IMR-90 (cell line): Measurements from ENCODE around the gene UNC13C. TPM values are rescaled to one million over a fixed set of nuclear protein-coding genes. Genes with fewer than 3 reads are reported as not detected.

Experiments
- ATAC-seq: fragments of 200-7000 bp; cut with Tn5 transposase; 2 replicates; pipeline ENCODE4 v1.9.1; 2020; ENCODE audit warnings: low read depth, mild to moderate bottlenecking, moderate library complexity
- BruUV-seq: library from RNA; stranded (reverse); fragments of 400-500 nt; replicated peaks from 2 replicates; lab custom pipeline; 2021; lab: Mats Ljungman, UMichigan
- CTCF ChIA-PET: fragments of 300-600 bp; formaldehyde crosslinking; extraction: SDS; loops from one replicate; lab custom pipeline; 2021; ENCODE audit warnings: antibody characterized with exemption; lab: Yijun Ruan, JAX
- POLR2A ChIA-PET: fragments of 300-600 bp; sonication (Branson Sonifier 250); formaldehyde crosslinking; loops from one replicate; lab custom pipeline; 2022; ENCODE audit warnings: antibody characterized with exemption; ENCODE audit not compliant: unreplicated experiment; lab: Charles Lee
- DNase-seq: peaks from one replicate; pipeline ENCODE4 v3.0.0; 2013
- H2AFZ ChIP-seq: replicated peaks from 2 replicates; pipeline ENCODE3; 2013; ENCODE audit warnings: low read length, mild to moderate bottlenecking; ENCODE audit not compliant: poor library complexity
- H2AK5ac ChIP-seq: 2 replicates; pipeline ENCODE4 v1.6.1; 2013; ENCODE audit warnings: low read depth, low read length, inconsistent platforms
- H2AK9ac ChIP-seq: replicated peaks from 2 replicates; pipeline ENCODE3; 2013; ENCODE audit warnings: mild to moderate bottlenecking, low read depth, low read length, moderate library complexity; ENCODE audit not compliant: poor library complexity
- H2BK120ac ChIP-seq: 2 replicates; pipeline ENCODE4 v1.6.1; 2013; ENCODE audit warnings: low read depth, low read length, inconsistent platforms
- H2BK15ac ChIP-seq: 3 replicates; pipeline ENCODE4 v1.6.1; 2013; ENCODE audit warnings: low read depth, low read length, inconsistent platforms
- H2BK20ac ChIP-seq: 2 replicates; pipeline ENCODE4 v1.6.1; 2013; ENCODE audit warnings: low read depth, mild to moderate bottlenecking, inconsistent platforms, low read length, moderate library complexity
- H2BK5ac ChIP-seq: 2 replicates; pipeline ENCODE4 v1.6.1; 2013; ENCODE audit warnings: mild to moderate bottlenecking, low read depth, low read length, inconsistent platforms; ENCODE audit not compliant: poor library complexity, severe bottlenecking
- H3K14ac ChIP-seq: replicated peaks from 2 replicates; pipeline ENCODE4 v1.6.1; 2013; ENCODE audit warnings: low read depth, low read length, inconsistent platforms
- H3K18ac ChIP-seq: 2 replicates; pipeline ENCODE4 v1.6.1; 2013; ENCODE audit warnings: low read depth, low read length, control low read depth
- H3K23ac ChIP-seq: 2 replicates; pipeline ENCODE4 v1.6.1; 2013; ENCODE audit warnings: low read depth, low read length, inconsistent platforms
- H3K27ac ChIP-seq: 2 replicates; pipeline ENCODE4 v1.5.1; 2013; ENCODE audit warnings: mild to moderate bottlenecking, control low read depth, low read length; ENCODE audit not compliant: insufficient read depth
- H3K27me3 ChIP-seq: 2 replicates; pipeline ENCODE4 v1.6.1; 2013; ENCODE audit warnings: low read length; ENCODE audit not compliant: control insufficient read depth, insufficient read depth
- H3K36me3 ChIP-seq: 2 replicates; pipeline ENCODE4 v1.6.1; 2013; ENCODE audit warnings: low read length, mixed read lengths; ENCODE audit not compliant: control insufficient read depth, insufficient read depth
- H3K4ac ChIP-seq: 2 replicates; pipeline ENCODE4 v1.6.1; 2013; ENCODE audit warnings: low read depth, low read length, inconsistent platforms
- H3K4me1 ChIP-seq: 2 replicates; pipeline ENCODE4 v1.6.1; 2013; ENCODE audit warnings: low read length, mixed read lengths; ENCODE audit not compliant: control insufficient read depth, insufficient read depth
- H3K4me2 ChIP-seq: 2 replicates; pipeline ENCODE4 v1.6.1; 2013; ENCODE audit warnings: low read depth, mild to moderate bottlenecking, control low read depth, low read length, moderate library complexity
- H3K4me3 ChIP-seq: 2 replicates; pipeline ENCODE4 v1.5.1; 2013; ENCODE audit warnings: low read depth, mild to moderate bottlenecking, control low read depth, low read length, moderate library complexity; ENCODE audit not compliant: insufficient read depth
- H3K56ac ChIP-seq: 2 replicates; pipeline ENCODE4 v1.6.1; 2013; ENCODE audit warnings: low read length, inconsistent platforms; ENCODE audit not compliant: insufficient read depth; ENCODE audit errors: extremely low read depth
- H3K79me1 ChIP-seq, 2 experiments: 2 replicates each; pipeline ENCODE4 v1.6.1; 2013; ENCODE audit warnings: low read length in 2 of 2, inconsistent platforms in 1 of 2, low read depth in 1 of 2
- H3K9ac ChIP-seq: 2 replicates; pipeline ENCODE4 v1.6.1; 2013; ENCODE audit warnings: low read depth, low read length, control low read depth
- H3K9me1 ChIP-seq: 2 replicates; pipeline ENCODE4 v1.6.1; 2013; ENCODE audit warnings: low read length, inconsistent platforms; ENCODE audit not compliant: insufficient read depth
- H3K9me3 ChIP-seq: 2 replicates; pipeline ENCODE4 v1.6.1; 2013; ENCODE audit warnings: low read length; ENCODE audit not compliant: control insufficient read depth, insufficient read depth
- H4K20me1 ChIP-seq: 2 replicates; pipeline ENCODE4 v1.6.1; 2013; ENCODE audit warnings: low read length, inconsistent platforms; ENCODE audit not compliant: insufficient read depth
- H4K5ac ChIP-seq: 2 replicates; pipeline ENCODE4 v1.6.1; 2013; ENCODE audit warnings: mild to moderate bottlenecking, low read depth, low read length, control low read depth
- H4K8ac ChIP-seq, 2 experiments: 2 replicates each; pipeline ENCODE4 v1.6.1; 2013; ENCODE audit warnings: low read depth in 2 of 2, low read length in 2 of 2, control low read depth in 1 of 2, inconsistent platforms in 1 of 2
- H4K91ac ChIP-seq: 2 replicates; pipeline ENCODE4 v1.6.1; 2013; ENCODE audit warnings: low read depth, low read length, inconsistent platforms; ENCODE audit not compliant: insufficient read depth
- CEBPB ChIP-seq: IDR thresholded peaks from 2 replicates; pipeline ENCODE4 v1.6.1; 2012; ENCODE audit warnings: low read depth, low read length, improper control_type of control experiment
- CHD1 ChIP-seq: IDR thresholded peaks from 2 replicates; pipeline ENCODE4 v1.6.1; 2012; ENCODE audit warnings: low read depth, low read length, improper control_type of control experiment
- CTCF ChIP-seq: conservative IDR thresholded peaks from 2 replicates; pipeline ENCODE4 v1.5.1; 2012; ENCODE audit warnings: mild to moderate bottlenecking, low read depth, low read length, improper control_type of control experiment
- FOS ChIP-seq: fragments of 150-350 bp; IDR thresholded peaks from 2 replicates; pipeline ENCODE4 v1.6.1; 2016; ENCODE audit warnings: low read depth, low read length
- MXI1 ChIP-seq: IDR thresholded peaks from 2 replicates; pipeline ENCODE4 v1.6.1; 2012; ENCODE audit warnings: low read depth, mild to moderate bottlenecking, low read length, moderate library complexity, borderline replicate concordance
- NFE2L2 ChIP-seq: fragments of 150-350 bp; IDR thresholded peaks from 2 replicates; pipeline ENCODE4 v1.6.1; 2016; ENCODE audit warnings: low read depth, mild to moderate bottlenecking, low read length
- POLR2A ChIP-seq: IDR thresholded peaks from 2 replicates; pipeline ENCODE4 v1.6.1; 2012; ENCODE audit warnings: mild to moderate bottlenecking, low read depth, low read length
- RCOR1 ChIP-seq: IDR thresholded peaks from 2 replicates; pipeline ENCODE4 v1.6.1; 2012; ENCODE audit warnings: mild to moderate bottlenecking, low read length, improper control_type of control experiment; ENCODE audit not compliant: insufficient replicate concordance
- RFX5 ChIP-seq: IDR thresholded peaks from 2 replicates; pipeline ENCODE4 v1.8.0; 2012; ENCODE audit warnings: low read depth, mild to moderate bottlenecking, low read length, moderate library complexity
- WGBS, 2 experiments: methylation state at CpG; one replicate each; pipeline versions ENCODE4 v1.1.5 to v1.1.7; 2013; ENCODE audit warnings: missing lambda C conversion rate in 2 of 2; ENCODE audit not compliant: insufficient read length in 1 of 2; ENCODE audit errors: extremely low coverage in 2 of 2; 5-methylcytosine and 5-hydroxymethylcytosine counted together
- dilution Hi-C: fragments of 300-500 bp; cut with HindIII; formaldehyde crosslinking; loops from one replicate; pipeline ENCODE4 v1.14.3; 2018; ENCODE audit warnings: low sequenced_read_pairs; ENCODE audit not compliant: unreplicated experiment
- in situ Hi-C: fragments of 300-500 bp; cut with MboI; formaldehyde crosslinking; loops from 3 replicates; pipeline ENCODE4 v1.14.3; 2019; ENCODE audit warnings: low sequenced_read_pairs, inconsistent platforms, mixed read lengths
- intact Hi-C: fragments of 100-400 bp; cut with micrococcal nuclease; formaldehyde crosslinking; loops from 2 replicates; pipeline ENCODE4 v1.10.0; 2022
- polyA plus RNA-seq, 3 experiments: library from polyadenylated mRNA; depleted of rRNA; stranded (reverse); fragments of >200 nt; gene quantifications; 2 replicates each; pipeline ENCODE4 v1.2.3, GENCODE V29; 2012; ENCODE audit warnings: low replicate concordance in 1 of 3
- total RNA-seq: library from RNA; depleted of rRNA; stranded (reverse); fragments of >200 nt; gene quantifications from 2 replicates; pipeline ENCODE4 v1.2.3, GENCODE V29; 2012

The UNC13C gene
- total and polyA plus RNA-seq, 2 of the 4 experiments (the other 2 are of a cell fraction): not detected

GRCh38 chr15:54099010-54099409 is 120.8 kb downstream of the UNC13C start:
- Histone ChIP-seq H3K79me1 (no peaks in the 10 kb centered on the region), H2BK5ac (no peak overlapping the region), H4K91ac (no peak overlapping the region), H3K27ac (no peak overlapping the region), H4K8ac (no peak overlapping the region), H2AK9ac (no peak overlapping the region), H2BK120ac (no peak overlapping the region), H3K4ac (no peak overlapping the region), H4K5ac (no peak overlapping the region), H3K23ac (no peak overlapping the region), H3K9me1 (no peaks in the 10 kb centered on the region), H3K27me3 (no peaks in the 10 kb centered on the region), H3K36me3 (no peaks in the 10 kb centered on the region), H2BK20ac (no peak overlapping the region), H3K14ac (no peak overlapping the region), H2AFZ (no peak overlapping the region), H3K4me3 (no peak overlapping the region), H3K9ac (no peak overlapping the region), H2BK15ac (no peak overlapping the region), H2AK5ac (no peak overlapping the region), H4K20me1 (no peaks in the 10 kb centered on the region), H3K56ac (no peak overlapping the region), H3K4me2 (no peak overlapping the region), H3K9me3 (peaks cover under 1% of the 10 kb centered on the region), H3K18ac (no peak overlapping the region), H3K4me1 (no peaks in the 10 kb centered on the region)
- in situ Hi-C loops: no loop called here
- ATAC-seq (no peak), DNase-seq (no peak)
- dilution Hi-C loops: no loop called here
- intact Hi-C loops: no loop called here
- 17% methylated on average over 1 of the region's 1 CpG; no CpG with 5 or more reads in 1 of the 2 experiments for WGBS, 2 experiments
- CTCF ChIA-PET: no interaction called here
- TF ChIP-seq FOS (no peak), CHD1 (no peak), RFX5 (no peak), POLR2A (no peak), RCOR1 (no peak), CEBPB (no peak), NFE2L2 (no peak), CTCF (no peak), MXI1 (no peak)
- POLR2A ChIA-PET: no interaction called here
- no TSS peak for BruUV-seq
